C4-2B (cell line): ENCODE data around the gene KIAA0232.
"Not testable (repeated sequence)": the region's sequence is repeated elsewhere in the genome, so short reads cannot be mapped to it uniquely, and the experiment has no call there.

Experiments used
- H3K27ac ChIP-seq: fragments of 450-650 bp; 2 replicates; pipeline ENCODE4 v1.5.1; 2017
- ZFX ChIP-seq: fragments of 450-650 bp; IDR thresholded peaks from 2 replicates; pipeline ENCODE4 v1.6.1; 2017
- TF ChIP-seq, protein P1 (sequence below): fragments of 450-650 bp; conservative IDR thresholded peaks from 2 replicates; pipeline ENCODE4 v1.5.1; 2017; ENCODE audit warnings: mild to moderate bottlenecking

The KIAA0232 gene

DNA sequence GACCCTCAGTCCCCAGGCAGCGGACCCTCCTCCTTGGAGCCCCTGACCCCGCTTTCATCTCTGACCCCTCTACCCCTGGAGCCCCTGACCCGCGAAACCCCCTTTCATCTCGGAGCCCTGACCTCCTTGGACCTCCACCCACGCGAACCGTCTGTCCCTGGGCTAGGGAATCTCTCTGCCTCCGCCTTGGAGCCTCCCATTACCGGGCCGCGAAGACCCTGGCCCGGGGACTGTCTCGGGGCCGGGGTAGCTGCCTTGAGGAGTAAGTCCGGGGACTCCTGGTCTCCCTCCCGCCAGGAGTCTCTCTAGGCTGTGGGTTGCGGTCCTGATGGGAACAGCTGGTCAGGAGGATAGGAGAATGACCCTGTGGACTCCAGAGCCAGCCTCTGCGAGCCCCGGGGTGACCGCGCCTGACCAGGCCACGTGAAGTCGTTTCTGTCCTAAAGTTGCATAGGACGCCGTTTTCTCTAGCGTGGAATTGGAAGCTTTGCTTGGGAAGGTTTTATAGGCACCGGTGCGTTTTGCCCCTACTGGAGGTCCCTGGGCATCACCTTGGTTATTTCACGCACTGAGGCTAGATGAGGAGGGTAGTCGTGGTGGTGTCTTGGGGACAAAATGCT lies 127.9 kb downstream of the KIAA0232 start:
- TF ChIP-seq, protein P1, sequence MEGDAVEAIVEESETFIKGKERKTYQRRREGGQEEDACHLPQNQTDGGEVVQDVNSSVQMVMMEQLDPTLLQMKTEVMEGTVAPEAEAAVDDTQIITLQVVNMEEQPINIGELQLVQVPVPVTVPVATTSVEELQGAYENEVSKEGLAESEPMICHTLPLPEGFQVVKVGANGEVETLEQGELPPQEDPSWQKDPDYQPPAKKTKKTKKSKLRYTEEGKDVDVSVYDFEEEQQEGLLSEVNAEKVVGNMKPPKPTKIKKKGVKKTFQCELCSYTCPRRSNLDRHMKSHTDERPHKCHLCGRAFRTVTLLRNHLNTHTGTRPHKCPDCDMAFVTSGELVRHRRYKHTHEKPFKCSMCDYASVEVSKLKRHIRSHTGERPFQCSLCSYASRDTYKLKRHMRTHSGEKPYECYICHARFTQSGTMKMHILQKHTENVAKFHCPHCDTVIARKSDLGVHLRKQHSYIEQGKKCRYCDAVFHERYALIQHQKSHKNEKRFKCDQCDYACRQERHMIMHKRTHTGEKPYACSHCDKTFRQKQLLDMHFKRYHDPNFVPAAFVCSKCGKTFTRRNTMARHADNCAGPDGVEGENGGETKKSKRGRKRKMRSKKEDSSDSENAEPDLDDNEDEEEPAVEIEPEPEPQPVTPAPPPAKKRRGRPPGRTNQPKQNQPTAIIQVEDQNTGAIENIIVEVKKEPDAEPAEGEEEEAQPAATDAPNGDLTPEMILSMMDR: no peak; the same call in 1 of the 2 replicates
- no peak for TF ChIP-seq ZFX

DNA sequence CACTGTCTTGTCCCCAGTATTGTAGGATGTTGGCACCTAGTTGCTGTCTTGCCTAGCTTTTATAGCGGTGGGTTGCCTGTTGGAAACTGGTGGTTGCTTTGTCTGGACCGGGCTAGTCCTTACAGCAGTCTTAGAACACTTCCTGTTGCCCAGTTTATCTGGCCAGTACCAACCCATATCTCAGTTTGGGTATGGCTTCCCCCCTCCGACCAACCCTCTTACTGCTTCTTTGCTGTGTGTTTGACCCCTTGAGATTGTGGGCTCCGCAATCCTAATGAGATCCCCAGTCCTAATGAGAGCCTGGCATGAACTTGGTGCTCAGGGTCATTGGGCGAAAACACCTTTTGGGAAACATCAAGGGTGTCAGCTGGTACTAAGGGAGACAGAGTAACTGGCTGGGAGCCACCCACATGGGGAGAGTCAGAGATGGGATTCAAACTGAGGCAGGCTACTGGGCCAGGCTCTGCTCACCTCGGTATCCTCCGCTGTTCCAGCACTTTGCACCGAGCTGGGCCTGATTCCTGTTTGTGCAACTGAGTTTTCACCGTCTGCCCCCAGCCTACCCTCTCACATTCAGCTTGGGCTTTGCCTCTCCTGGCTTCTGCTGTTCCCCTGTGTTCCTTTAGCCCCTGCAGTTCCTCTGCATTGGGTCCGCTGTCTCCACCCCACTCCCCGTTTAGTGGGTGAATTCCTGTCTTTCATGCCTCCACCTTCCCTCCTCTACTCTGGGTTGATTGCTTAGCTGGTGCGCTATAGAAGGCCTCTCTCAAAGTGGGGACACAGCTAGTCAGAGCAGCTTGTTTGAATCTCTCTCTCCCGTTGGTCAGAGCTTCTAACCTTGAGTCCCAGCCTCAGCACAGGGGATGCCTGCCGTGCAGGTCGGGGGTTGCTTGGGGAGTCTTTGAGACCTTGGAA lies 128.7 kb downstream of the KIAA0232 start:
- H3K27ac ChIP-seq: no peak overlapping the region
- no peak for TF ChIP-seq ZFX
- TF ChIP-seq, protein P1: no peak

More for the DNA sequence above, 127.9 kb downstream of the KIAA0232 start:
- peak overlapping the region; percentile 93 for H3K27ac ChIP-seq

DNA sequence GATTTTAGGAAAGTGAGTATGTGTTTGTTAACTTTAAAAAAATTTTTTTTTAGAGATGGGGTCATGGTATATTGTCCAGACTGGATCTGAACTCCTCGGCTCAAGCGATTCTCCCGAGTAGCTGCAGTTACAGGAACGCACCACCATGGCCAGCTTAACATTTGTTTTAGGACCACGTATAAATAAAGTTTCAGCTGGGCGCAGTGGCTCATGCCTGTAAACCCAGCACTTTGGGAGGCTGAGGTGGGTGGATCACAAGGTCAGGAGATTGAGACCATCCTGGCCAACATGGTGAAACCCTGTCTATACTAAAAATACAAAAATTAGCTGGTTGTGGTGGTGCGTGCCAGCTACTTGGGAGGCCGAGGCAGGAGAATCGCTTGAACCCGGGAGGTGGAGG lies 129.4 kb downstream of the KIAA0232 start:
- not testable (repeated sequence) for H3K27ac ChIP-seq

DNA sequence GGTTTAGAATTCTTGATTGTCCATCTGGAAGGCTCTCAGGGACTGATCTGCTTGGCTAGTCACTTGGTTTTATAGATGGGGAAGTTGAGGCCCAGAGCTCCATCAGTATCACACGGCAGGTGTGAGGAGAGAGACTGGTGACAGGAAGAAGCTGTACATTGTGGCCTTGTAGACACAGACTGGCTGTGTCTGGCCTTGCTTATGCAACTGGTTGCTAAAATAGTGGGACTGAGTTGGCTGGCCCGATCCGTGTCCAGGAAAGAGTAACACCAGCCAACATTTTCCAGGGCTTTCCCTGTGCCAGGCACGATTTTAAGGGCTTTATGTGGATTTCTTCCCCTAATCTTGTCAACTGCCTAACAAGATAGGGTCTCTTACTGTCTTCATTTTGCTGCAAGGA lies 129.9 kb downstream of the KIAA0232 start:
- no peak overlapping the region for H3K27ac ChIP-seq
- no peak for TF ChIP-seq ZFX
- TF ChIP-seq, protein P1: no peak

DNA sequence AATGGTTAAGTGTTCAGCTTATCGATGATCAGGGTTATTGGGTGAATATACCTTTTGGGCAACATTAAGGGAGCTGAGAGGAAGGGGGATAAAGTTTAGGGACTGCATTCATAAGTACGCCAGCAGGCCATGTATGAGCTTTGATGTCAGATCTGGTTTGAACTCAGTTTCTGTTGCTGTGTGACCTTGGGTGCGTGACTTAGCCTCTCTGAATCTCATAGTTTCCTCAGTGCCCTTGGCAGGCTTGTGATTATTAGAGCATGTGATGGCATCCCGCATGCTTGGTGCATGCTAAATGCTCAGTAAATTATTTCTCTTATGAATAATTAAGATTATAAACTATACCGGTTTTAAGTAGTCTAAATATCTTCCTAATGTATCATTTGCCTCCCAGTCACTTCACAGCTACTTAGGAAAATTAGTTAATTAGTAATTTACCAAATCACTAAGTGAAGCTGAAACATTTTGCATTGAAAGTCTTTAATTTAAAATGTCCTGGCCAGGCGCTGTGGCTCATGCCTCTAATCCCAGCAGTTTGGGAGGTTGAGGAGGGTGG lies 130.9 kb downstream of the KIAA0232 start:
- TF ChIP-seq, protein P1: no peak
- no peak for TF ChIP-seq ZFX
- H3K27ac ChIP-seq: no peak overlapping the region

DNA sequence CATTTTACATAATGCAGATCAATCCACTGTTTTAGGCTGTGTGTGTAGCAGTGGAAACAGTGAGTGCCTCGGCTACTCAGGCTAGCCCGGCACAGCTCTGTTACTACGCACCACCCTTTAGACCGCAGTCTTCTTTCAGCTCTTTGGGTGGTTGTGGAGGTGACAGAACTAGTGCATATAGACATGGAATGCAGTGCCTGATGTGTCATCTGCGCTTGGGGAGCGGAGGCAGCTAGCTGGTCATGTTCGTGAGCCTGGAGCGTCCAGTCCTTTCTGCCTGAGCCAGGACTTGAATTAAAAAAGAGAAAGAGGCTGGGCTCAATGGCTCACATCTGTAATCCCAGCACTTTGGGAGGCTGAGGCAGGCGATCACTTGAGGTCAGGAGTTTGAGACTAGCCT lies 131.9 kb downstream of the KIAA0232 start:
- H3K27ac ChIP-seq: no peak overlapping the region
- TF ChIP-seq ZFX: no peak

DNA sequence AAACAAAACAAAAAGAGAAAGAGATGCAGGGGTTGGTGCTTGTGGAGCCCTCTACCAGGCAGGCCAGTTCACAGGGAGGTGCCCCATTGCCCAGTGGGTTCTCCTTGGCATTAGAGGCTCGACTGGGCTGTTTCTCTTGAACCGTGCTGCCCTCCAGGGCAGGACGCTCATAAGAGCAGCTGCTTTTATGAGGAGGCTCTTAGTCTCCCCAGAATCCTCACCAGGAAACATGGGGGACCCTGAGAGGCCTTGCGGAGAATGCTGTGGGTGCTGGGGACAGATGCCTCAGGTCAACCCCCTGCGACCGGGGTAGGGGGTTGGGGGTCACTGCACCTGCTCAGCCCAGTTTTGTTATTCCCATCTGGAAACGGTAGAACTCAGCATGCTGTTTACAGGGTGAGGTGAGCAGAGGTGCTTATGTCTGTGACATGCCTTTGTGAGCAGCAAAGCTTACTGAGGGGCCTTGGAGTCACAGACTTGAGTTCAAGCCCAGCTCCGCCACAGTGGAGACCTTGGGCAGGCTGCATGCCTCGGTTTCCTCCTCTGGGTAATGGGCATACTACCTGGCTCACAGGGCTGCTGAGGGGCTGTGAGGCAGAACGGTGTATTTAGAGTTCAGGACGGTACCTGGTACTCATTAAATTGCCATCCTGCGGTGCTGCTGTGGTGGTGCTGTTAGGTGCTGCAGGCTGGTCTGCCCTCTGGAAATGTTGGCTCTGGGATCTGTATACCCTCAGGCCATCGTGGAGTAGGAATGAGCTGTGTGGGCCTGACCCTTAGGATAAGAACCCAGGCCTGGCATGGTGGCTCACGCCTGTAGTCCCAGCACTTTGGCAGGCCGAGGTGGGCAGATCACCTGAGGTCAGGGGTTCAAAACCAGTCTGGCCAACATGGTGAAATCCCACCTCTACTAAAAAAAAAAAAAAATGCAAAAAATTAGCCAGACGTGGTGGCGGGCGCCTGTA lies 132.8 kb downstream of the KIAA0232 start:
- H3K27ac ChIP-seq: peak overlapping the region; percentile 70
- TF ChIP-seq, protein P1: no peak
- TF ChIP-seq ZFX: no peak
